HG02870 (cell line): ENCODE results near the gene DPP7.
"Not testable (repeated sequence)": the region's sequence is repeated elsewhere in the genome, so short reads cannot be mapped to it uniquely, and the experiment has no call there.

Source experiments
- ATAC-seq: cut with Tn5 transposase; IDR thresholded peaks from one replicate; pipeline ENCODE4 v1.9.1; 2021; ENCODE audit warnings: mild to moderate bottlenecking, moderate library complexity; ENCODE audit not compliant: unreplicated experiment

The DPP7 gene

GRCh38 chr9:137130176-137130755 lies 15.7 kb upstream of the DPP7 start:
- peak; percentile 3 for ATAC-seq

GRCh38 chr9:137129456-137130175 lies 15.1 kb upstream of the DPP7 start:
- peak; percentile 74 for ATAC-seq

- ATAC-seq: peak; percentile 15
Measured at GRCh38 chr9:137128862-137129455, 14.4 kb upstream of the DPP7 start.

- no peak for ATAC-seq
Measured at GRCh38 chr9:137128158-137128861, 13.8 kb upstream of the DPP7 start.

- no peak for ATAC-seq
Measured at GRCh38 chr9:137127301-137128157, 13.0 kb upstream of the DPP7 start.

GRCh38 chr9:137126786-137127185 lies 12.3 kb upstream of the DPP7 start:
- no peak for ATAC-seq

GRCh38 chr9:137123952-137124462 lies 9.5 kb upstream of the DPP7 start:
- ATAC-seq: not testable (repeated sequence)

- no peak for ATAC-seq
Measured at GRCh38 chr9:137123468-137123837, 8.9 kb upstream of the DPP7 start.

GRCh38 chr9:137122796-137123467 lies 8.4 kb upstream of the DPP7 start:
- not testable (repeated sequence) for ATAC-seq

GRCh38 chr9:137121927-137122795 lies 7.6 kb upstream of the DPP7 start:
- not testable (repeated sequence) for ATAC-seq

GRCh38 chr9:137118092-137118603 lies 3.6 kb upstream of the DPP7 start:
- ATAC-seq: not testable (repeated sequence)

GRCh38 chr9:137117269-137117731 lies 2.8 kb upstream of the DPP7 start:
- no peak for ATAC-seq

- no peak for ATAC-seq
Measured at GRCh38 chr9:137116728-137117127, 2.2 kb upstream of the DPP7 start.

GRCh38 chr9:137116027-137116507 lies 1.5 kb upstream of the DPP7 start:
- ATAC-seq: no peak

- ATAC-seq: no peak
Measured at GRCh38 chr9:137115394-137116026, 977 bp upstream of the DPP7 start.

GRCh38 chr9:137114220-137114612 lies 317 bp downstream of the DPP7 start:
- no peak for ATAC-seq

- no peak for ATAC-seq
Measured at GRCh38 chr9:137113385-137114159, 961 bp downstream of the DPP7 start.
